GM19395 (cell line): Measurements from ENCODE around the gene CDK14.
A peak's percentile ranks its signal among the peaks of the same experiment; 100 is the strongest.

Source experiments
- ATAC-seq: cut with Tn5 transposase; IDR thresholded peaks from one replicate; pipeline ENCODE4 v1.9.1; 2021; ENCODE audit warnings: mild to moderate bottlenecking, moderate library complexity; ENCODE audit not compliant: unreplicated experiment

The CDK14 gene

DNA sequence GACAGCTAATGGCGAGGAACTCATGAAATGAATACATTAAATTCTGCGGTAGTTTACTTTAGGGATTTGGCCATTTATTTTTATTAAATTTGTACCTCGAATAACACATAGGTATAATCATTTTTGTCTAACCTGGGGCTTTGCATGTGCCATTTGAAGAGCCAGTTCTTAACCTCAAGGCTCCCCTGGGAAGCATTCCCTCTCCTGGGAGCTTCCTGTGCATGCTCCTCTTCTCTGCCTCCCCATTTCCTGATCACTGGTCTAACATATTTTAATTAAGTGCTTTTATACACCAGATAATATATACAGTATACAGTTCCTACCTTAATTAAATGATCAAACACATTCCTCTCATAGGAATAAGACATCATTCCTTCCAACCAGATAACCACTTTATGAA, 484.2 kb downstream of the CDK14 start:
- ATAC-seq = no peak

DNA sequence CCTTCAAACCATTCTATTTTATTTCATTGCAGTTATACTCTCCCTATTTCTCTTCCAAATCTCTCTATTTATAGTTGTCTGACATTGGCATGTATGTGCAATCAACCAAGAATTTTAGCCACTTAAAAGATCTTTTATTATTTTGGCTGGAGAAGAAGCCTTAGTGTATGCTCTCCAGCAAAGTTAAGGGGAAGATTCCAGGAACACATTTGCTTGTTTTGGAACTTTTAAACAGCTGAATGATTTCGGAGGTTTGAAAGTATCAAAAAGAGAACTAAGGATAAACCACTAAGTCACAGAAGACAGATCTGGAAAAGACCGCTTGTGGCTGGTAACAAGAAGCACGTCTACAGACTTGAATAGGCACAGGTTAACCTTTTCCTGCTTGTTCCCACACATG, 485.9 kb downstream of the CDK14 start:
- no peak for ATAC-seq

DNA sequence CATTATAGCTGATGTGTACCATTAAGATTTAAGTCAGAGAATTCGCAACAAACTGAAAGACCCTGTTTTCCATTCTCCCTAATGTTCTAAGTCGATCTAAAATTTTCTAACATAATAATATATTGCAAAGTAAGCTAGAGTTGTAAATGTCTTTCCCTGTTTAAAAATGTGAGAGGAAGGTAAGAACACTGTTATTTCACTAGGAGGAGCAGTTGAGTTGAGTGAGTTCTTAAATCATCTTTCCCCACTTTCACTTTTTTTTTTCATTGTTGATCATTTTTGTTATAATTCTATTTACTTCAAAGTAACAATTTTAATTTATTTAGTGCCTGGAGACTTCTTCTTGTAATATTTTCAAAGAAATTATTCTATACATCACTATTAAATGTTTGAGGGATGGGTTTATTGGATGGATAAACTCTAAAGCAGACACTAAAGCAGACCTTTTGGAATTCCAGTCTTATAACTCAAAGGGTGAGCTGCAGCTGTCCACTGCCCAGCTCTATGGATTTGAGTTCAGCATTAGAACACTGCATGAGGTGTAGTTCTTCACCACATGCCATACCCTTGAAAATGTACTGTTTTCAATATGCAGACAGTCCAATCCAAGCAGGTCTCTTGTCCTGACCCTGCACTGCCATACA, 486.9 kb downstream of the CDK14 start:
- ATAC-seq = peak; percentile 57

DNA sequence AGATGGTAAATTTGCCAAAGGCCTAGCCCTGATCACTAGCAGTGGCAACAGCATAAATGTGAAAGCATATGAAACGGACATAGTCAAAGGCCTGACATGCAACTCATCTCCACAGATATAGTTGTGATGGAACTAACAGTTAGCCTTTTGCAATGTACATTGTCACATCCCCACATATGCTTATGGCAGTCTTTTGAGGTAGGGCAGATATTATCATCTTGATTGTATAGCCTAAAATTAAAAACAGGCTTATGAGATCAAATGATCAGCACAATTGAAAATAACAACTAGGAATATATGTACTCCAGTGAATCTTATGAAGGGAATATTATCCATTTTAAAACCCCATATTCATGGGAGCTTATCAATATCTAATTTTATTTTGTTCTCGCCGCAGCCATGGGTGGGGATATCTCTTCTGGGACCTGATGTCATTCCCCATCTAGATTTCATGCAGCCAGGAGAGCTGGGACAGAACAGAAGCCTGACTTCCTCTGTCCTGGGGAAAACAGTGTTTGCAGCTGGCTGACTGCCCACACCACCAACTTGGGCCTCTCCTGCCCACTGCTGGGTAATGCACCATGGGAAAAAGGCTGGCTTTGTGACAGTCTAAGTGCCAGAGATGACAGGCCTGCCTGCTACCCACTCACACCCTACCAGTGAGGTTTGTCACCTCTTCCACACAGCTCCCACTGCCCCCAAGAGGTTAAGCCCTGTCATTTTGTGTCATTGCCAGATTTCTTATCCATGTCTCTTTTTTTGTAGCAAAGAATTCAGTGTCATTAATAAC, 487.9 kb downstream of the CDK14 start:
- no peak for ATAC-seq

DNA sequence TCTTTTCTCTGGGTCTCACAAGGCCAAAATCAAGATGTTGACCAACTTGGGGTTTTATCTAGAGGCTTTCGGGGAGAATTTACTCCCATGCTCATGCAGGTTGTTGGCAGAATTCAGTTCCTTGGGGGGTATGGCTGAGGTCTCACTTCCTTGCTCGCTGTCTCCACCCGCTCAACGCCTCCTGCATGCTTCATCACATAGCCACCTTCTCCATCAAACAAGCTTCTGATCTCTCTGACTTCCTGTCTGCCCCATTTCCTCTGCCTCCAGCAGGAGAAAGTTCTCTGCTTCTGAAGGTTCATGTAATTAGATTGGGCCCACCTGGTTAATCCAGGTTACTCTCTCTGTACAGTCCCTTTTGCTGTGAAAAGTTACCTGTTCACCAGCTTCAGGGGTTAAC, 489.1 kb downstream of the CDK14 start:
- ATAC-seq = no peak

DNA sequence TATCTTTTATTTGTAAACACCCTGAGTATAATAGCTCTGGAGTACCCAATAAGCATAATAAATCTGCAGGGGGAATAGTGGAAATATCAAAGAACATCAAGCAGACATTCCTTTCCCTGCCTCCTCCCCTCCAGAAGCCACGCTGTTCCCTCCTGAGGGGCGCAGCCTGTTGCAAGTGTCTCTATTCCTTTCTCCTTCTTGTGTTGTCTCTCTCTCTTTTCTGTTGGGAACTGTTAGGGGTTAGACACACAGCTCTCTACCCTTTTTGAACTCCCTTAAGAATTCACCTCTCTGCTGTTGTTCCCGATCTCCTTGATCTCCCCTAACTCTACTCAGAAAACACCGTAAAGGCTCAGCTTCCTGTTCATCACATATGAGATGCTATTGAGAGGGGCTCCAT, 490.1 kb downstream of the CDK14 start:
- ATAC-seq = no peak

DNA sequence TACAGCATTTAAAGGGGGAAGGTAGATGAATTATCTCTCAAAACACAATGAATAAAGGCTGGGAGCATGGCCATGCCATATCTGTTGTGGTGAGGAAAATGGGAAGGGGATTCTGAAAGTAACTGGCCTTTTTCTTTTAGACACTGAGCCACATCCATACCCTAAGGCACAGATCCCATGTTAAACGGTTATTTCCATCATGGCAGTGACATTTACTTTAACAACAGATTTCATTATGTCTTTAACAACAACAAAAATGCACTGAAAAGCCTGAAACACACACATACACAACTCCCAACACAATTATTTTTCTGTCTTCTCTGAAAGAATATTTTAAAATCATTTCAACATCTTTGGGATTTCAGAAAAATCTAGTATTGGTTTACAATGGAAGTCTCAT, 492.0 kb downstream of the CDK14 start:
- no peak for ATAC-seq

DNA sequence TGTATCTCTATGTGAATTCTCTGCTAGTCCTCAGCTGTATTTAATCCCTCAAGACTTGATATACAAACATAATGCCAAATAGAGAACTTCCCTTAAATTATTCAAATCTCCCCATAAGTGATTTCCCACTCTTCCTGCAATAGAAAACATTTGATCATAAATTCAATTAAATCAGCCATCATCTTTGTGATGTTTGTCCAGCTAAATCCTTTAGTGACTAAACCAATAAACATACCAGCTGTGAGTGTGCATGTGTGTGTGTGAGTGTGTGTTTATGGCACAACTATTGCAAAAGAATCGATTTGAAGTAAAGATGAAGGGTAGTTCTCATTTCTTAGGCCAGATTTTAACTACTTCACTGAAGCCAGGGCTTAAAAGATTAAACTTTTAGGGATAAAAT, 492.6 kb downstream of the CDK14 start:
- ATAC-seq = no peak

DNA sequence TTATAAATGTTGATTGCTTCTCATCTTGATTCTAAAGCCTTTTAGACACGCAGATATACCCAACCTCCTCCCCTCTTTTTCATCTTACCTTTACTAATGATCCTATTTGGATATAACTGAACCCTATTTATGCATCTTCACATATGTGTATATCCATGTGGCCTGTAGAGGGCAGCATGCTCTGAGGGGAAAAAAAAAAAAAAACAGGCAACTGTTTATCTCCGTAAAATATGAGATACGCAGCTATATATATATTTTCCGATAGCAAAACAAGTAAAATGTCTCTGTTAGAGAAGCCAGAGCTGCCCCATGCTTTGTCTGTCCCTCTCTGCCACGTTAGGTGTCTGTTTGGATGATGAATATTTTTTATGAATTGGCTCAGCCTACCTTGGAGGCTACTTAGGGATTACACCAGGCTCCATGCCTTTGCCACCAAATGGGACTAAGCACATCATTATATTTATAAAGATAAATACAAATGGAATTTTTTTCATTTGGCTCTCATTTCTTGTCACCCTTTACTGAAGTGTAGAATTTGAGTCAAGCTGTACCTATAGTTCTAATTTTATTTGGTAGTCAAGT, 493.4 kb downstream of the CDK14 start:
- peak; percentile 85 for ATAC-seq

DNA sequence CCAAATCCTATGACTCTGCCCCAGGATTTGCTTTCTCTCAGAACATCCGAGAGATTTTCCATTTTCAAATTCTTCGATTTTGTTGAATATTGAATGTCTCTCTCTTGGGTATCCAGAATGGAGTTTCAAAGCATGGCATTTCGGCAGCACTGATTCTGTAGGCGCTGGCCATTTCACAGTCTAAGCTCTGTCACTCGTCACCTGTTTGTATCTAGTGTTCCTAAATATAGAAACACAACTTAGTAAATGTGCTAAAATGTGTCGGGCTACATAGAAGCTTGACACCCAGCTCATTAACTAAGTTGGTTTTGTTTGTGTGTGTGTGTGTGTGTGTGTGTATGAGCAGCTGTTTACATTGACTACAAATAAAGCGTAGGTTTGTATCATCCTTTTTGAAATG, 494.6 kb downstream of the CDK14 start:
- ATAC-seq = no peak

DNA sequence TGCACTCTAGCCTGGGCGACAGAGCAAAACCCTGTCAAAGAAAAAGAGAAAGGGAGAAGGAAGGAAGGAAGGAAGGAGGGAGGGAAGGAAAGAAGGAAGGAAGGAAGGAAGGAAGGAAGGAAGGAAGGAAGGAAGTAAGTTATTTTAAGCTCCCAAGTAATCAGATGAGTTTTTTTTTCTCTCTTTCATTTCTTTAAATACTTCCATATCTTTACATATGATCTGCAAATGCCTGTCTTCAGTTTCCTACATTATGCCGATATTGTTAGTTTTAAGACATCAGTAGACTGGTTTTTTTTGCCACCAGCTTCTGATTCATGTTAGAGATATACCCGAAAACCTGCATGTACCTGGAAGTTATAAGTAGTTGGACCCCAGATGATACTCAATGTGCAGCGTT, 495.5 kb downstream of the CDK14 start:
- ATAC-seq = no peak

DNA sequence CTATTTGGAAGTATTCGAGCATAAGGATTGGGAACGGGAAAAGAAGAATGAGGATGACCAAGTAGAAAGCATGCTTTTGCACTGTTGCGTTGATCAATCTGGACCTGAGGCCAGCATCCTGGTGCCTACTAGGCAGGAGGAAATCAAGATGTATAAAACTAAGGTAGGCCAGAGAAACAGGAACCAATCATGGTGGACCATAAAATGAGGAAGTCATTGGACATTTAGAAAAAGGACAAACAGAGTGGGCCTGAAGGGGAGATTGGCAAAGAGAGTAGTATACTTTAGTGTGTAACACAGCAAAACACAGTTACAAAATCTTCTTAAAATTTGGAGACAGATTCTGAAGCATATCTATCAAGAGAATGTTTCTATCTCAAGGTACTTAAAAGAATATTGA, 497.1 kb downstream of the CDK14 start:
- no peak for ATAC-seq

DNA sequence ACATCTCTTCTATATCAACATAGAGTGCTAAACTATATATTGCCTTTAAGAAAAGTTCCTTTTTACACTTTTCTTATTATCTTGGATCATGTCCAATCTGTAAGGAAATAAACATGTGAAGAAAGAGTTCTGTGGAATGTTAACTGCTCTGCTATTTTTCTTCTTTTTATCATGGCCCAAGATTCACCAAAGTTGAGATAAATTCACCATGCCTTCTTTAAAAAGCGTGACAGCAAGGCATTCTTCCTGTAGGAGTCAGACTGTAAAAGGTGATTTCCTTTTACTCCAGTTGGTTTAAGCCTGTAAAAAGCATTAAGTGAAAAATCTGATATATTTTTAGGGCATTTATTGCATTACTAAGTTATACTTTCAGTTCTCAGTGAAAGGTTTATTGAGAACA, 502.4 kb downstream of the CDK14 start:
- no peak for ATAC-seq

DNA sequence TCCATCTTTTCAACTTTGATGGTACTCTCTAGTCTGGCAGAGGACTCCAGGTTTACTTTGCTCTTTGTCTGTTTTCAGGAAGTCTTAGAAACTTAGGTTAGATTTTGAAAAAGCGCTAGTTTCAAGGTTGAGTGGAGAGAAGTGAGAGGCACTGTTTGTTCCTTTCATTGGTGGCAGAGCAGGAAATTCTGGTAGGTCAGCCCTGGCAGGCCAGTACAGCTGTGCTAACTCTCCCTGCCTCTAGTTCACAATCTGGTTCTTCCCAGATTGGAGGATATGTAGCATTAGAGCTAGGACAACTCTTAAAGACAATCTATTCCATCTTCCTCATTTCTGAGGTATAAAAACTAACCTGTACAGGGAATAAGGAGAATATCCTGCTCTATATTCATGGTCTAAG, 507.2 kb downstream of the CDK14 start:
- ATAC-seq = no peak

DNA sequence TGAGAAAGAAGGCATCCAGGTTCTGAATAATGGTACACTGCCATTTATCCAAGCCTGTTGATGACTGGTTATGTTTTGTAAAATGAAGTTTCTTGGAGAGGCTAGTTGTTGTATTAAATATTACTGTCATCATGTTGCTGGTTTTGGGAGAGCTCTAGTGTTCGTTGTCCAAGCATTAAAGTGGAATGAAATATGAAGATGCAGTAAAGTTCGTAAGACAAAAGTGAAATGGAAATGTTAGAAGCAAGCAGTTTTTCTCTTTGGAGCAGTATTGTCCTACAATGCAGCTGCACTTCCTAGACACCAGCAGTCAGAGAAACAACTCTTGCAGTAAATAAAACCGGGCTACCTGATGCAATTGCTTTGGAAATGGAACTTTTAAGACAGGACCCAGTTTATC, 511.3 kb downstream of the CDK14 start:
- ATAC-seq = no peak

DNA sequence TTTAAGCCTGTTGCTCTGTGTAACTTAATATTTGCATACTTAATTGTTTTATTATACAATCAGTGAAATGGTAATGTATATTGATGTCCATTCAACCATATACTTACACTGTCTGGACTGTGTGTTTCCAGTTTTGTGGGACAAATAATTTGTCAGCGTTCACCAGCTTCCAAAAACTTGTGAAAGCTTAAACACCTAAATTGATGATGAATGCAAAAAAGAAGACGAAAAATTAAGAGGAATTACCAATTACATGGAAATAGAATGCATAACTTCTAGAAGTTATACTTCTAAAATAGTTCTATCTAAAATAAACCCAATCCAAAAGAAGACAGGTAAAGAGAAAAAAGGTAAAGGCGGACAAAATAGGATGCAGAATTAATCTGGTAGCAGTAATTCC, 513.1 kb downstream of the CDK14 start:
- no peak for ATAC-seq

DNA sequence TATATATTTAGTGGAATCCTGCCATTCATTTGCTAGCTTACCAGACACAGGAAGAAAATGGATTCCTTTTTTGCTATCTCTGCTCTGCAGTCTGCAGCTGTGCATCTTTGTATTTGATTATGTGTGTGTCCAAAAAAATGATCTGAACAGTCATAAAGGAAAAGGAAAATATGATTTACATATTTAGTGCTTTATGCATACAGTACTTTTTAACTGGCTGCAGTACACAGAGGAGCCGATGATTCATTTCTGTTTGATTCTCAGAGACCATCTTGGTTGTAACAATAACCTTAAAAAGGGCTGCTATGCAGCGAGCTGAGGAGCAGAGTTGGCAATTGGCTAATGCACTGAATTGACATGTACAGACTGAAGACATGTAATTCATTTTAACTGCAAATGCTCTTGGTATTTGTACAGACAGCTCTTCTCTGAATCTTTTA, 516.8 kb downstream of the CDK14 start:
- no peak for ATAC-seq

DNA sequence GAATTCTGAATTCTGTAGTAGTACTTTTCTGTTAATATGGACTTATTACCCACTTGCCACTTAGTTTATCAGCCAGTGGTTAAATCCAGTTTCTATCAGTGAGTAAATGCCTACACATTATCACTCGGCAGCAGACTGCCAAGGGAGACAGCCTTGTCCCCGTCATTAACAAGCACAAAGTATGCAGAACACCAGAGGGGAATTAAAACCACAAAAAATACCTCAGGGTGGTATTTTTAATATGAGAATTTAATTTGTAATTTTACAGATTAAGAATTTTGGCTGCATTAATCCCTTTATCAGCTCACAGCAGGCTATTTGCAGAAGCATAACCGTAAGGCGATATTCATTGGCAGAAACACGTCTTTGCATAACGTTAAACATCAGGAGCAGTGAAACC, 518.1 kb downstream of the CDK14 start:
- no peak for ATAC-seq

DNA sequence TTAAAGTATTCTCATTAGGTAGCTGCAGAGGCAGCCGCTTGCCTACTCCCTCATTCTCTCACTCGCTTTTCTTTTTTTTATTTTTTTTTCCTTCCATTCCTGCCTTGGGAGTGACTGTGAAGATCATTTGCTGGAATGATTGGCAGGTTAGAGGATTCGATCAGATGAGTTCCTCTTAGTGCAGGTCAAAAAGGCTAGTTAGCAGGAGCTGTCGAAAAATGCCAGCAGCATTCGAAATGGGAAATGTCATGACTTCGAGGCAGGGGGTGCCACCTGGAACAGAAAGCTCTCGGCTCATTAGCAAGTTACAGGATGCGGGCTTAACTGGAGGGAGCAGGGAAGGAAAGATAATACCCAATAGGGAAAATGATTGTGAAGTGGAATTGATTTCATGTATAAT, 530.6 kb downstream of the CDK14 start:
- no peak for ATAC-seq

DNA sequence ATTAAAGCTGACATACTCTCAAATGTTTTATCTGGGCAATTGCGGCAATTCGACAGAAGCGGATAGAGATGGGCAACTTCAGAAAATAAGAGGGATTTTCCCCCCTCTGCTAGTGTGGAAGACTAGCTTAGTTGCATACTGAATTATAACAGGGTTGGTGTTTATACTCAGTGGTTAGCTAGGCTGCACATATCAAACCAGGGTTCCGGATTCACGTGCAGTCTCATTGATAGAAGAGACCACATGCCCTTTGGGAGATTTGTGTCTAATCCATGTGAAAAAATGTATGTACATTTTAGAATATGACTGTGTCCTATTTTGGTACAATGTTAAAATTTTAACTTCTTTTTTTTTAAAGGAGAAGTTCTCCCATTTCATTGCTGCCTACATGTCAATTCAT, 531.2 kb downstream of the CDK14 start:
- no peak for ATAC-seq

DNA sequence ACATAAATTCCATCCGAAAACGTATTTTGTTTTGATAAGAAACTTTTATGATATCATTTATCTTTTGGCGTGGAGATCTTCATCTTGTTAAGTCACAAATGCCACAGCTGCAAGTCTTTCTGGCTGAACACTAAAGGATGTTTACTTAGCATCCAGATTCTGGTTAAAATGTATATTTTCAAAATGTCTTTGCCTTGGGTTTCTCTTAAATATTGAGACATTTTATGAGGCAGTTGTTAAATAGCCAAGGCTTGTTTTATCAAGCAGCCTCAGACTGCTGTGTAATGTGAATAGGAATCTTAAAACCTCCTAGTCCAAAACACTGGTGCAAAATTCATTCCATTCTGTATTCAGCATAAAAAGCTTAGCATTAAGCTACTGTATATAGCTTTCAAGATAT, 531.8 kb downstream of the CDK14 start:
- no peak for ATAC-seq

DNA sequence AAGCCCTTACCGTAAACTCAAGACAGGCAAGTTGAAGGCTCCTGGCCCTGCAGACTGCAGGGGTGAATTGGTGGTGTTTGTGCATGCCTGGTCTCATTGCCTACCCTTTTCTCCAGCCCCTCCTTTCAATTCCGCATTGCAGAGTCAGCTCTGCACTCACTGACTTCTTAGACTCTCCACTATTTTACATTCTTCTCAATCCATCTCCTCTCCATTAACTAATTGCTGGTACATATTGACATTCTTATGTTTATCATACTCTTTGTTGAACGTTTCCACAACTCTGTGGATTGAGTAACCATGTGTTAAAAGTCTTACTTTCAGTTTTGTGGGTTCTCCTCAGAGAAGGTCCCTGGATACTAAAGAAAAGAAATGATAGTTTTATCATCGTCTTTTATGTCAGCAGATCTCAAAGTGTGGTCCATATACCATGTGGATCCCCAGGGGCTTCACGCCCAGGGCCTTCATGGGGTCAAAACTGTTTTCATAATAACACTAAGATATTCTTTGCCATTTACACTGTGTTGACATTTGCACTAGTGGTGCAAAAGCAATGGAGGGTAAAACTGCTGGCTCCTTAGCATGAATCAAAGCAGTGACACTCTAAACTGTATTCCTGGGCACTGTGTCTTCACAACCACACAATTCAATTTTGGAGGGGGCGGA, 532.7 kb downstream of the CDK14 start:
- no peak for ATAC-seq
